ENCODE measurements around the gene ARHGEF4.
"Not testable (repeated sequence)": the region's sequence is repeated elsewhere in the genome, so short reads cannot be mapped to it uniquely, and the experiment has no call there.

ARHGEF4 gene

GRCh38 chr2:131056932-131057287, 220.2 kb downstream of the ARHGEF4 start:
- in situ Hi-C loops (cut with MboI; ENCODE audit: low pct_unique_long_range_greater_than_20kb, low sequenced_read_pairs, unreplicated experiment), result no loop called here
- DNase-seq (ENCODE audit: low spot score), result no peak
- TF ChIP-seq CTCF (IDR thresholded peaks at IDR 0.05; ENCODE audit: extremely low read depth, insufficient read depth, missing control alignments), result no peak

- no peak for DNase-seq (ENCODE audit: low spot score)
- no peak for TF ChIP-seq CTCF (IDR thresholded peaks at IDR 0.05; ENCODE audit: extremely low read depth, insufficient read depth, missing control alignments)
- in situ Hi-C loops (cut with MboI; ENCODE audit: low pct_unique_long_range_greater_than_20kb, low sequenced_read_pairs, unreplicated experiment), result no loop called here
Observed at GRCh38 chr2:131058214-131058843, 221.6 kb downstream of the ARHGEF4 start.

- DNase-seq (ENCODE audit: low spot score), result no peak
- in situ Hi-C loops (cut with MboI; ENCODE audit: low pct_unique_long_range_greater_than_20kb, low sequenced_read_pairs, unreplicated experiment), result no loop called here
- no peak for TF ChIP-seq CTCF (IDR thresholded peaks at IDR 0.05; ENCODE audit: extremely low read depth, insufficient read depth, missing control alignments)
Observed at GRCh38 chr2:131058920-131059319, 222.2 kb downstream of the ARHGEF4 start.

GRCh38 chr2:131063501-131064283, 227.0 kb downstream of the ARHGEF4 start:
- DNase-seq (ENCODE audit: low spot score), result no peak
- in situ Hi-C loops (cut with MboI; ENCODE audit: low pct_unique_long_range_greater_than_20kb, low sequenced_read_pairs, unreplicated experiment), result no loop called here
- no peak for TF ChIP-seq CTCF (IDR thresholded peaks at IDR 0.05; ENCODE audit: extremely low read depth, insufficient read depth, missing control alignments)

GRCh38 chr2:131064589-131065512, 228.1 kb downstream of the ARHGEF4 start:
- in situ Hi-C loops (cut with MboI; ENCODE audit: low pct_unique_long_range_greater_than_20kb, low sequenced_read_pairs, unreplicated experiment), result no loop called here
- TF ChIP-seq CTCF (IDR thresholded peaks at IDR 0.05; ENCODE audit: extremely low read depth, insufficient read depth, missing control alignments), result no peak
- DNase-seq (ENCODE audit: low spot score), result no peak

- no peak for TF ChIP-seq CTCF (IDR thresholded peaks at IDR 0.05; ENCODE audit: extremely low read depth, insufficient read depth, missing control alignments)
- no peak for DNase-seq (ENCODE audit: low spot score)
- in situ Hi-C loops (cut with MboI; ENCODE audit: low pct_unique_long_range_greater_than_20kb, low sequenced_read_pairs, unreplicated experiment), result no loop called here
Observed at GRCh38 chr2:131067465-131068125, 230.9 kb downstream of the ARHGEF4 start.

GRCh38 chr2:131068172-131068571, 231.5 kb downstream of the ARHGEF4 start:
- DNase-seq (ENCODE audit: low spot score); in situ Hi-C loops (cut with MboI; ENCODE audit: low pct_unique_long_range_greater_than_20kb, low sequenced_read_pairs, unreplicated experiment): not testable (repeated sequence)

GRCh38 chr2:131075578-131075977, 238.9 kb downstream of the ARHGEF4 start:
- in situ Hi-C loops (cut with MboI; ENCODE audit: low pct_unique_long_range_greater_than_20kb, low sequenced_read_pairs, unreplicated experiment); DNase-seq (ENCODE audit: low spot score): not testable (repeated sequence)
